Measurements from ENCODE around the gene CRYBB2. TPM values are rescaled to one million over a fixed set of nuclear protein-coding genes. Genes with fewer than 3 reads are reported as not detected.
"Not testable (repeated sequence)": the region's sequence is repeated elsewhere in the genome, so short reads cannot be mapped to it uniquely, and the experiment has no call there.

CRYBB2 gene
- total and polyA plus RNA-seq, 2 experiments from 2014 or later = 0.37 TPM; not detected in 1

- not testable (repeated sequence) for H4K20me1 ChIP-seq (ENCODE audit: insufficient read depth, poor library complexity, severe bottlenecking); H2AFZ ChIP-seq; H3K27me3 ChIP-seq; H3K36me3 ChIP-seq (replicated peaks; ENCODE audit: insufficient read depth, low read depth); DNase-seq (ENCODE audit: low spot score); H3K4me3 ChIP-seq; H3K27ac ChIP-seq; H3K4me1 ChIP-seq (ENCODE audit: insufficient read depth); H3K9me3 ChIP-seq (ENCODE audit: low read depth); H3K4me2 ChIP-seq; H3K9me2 ChIP-seq (replicated peaks; ENCODE audit: insufficient read depth); H3K79me2 ChIP-seq
- 75% methylated on average over 1 of the region's 1 CpG for WGBS (ENCODE audit: low lambda C conversion rate, missing lambda C conversion rate)
Observed at GRCh38 chr22:25268902-25269301, 49.5 kb downstream of the CRYBB2 start.

GRCh38 chr22:25270061-25270460, 50.6 kb downstream of the CRYBB2 start:
- H4K20me1 ChIP-seq (ENCODE audit: insufficient read depth, poor library complexity, severe bottlenecking); H3K4me2 ChIP-seq; H3K27me3 ChIP-seq; H3K4me1 ChIP-seq (ENCODE audit: insufficient read depth); H3K36me3 ChIP-seq (replicated peaks; ENCODE audit: insufficient read depth, low read depth); H3K27ac ChIP-seq; H3K9me2 ChIP-seq (replicated peaks; ENCODE audit: insufficient read depth); H3K9me3 ChIP-seq (ENCODE audit: low read depth); H3K4me3 ChIP-seq; DNase-seq (ENCODE audit: low spot score); H2AFZ ChIP-seq; H3K79me2 ChIP-seq: not testable (repeated sequence)
- WGBS (ENCODE audit: low lambda C conversion rate, missing lambda C conversion rate) = 54% methylated on average over 2 of the region's 2 CpGs

GRCh38 chr22:25273231-25273630, 53.8 kb downstream of the CRYBB2 start:
- H4K20me1 ChIP-seq (ENCODE audit: insufficient read depth, poor library complexity, severe bottlenecking); H3K4me3 ChIP-seq; H3K9me2 ChIP-seq (replicated peaks; ENCODE audit: insufficient read depth); H3K4me2 ChIP-seq; H2AFZ ChIP-seq; H3K27ac ChIP-seq; H3K9me3 ChIP-seq (ENCODE audit: low read depth); H3K79me2 ChIP-seq; H3K4me1 ChIP-seq (ENCODE audit: insufficient read depth); H3K36me3 ChIP-seq (replicated peaks; ENCODE audit: insufficient read depth, low read depth); H3K27me3 ChIP-seq; DNase-seq (ENCODE audit: low spot score): not testable (repeated sequence)
- WGBS (ENCODE audit: low lambda C conversion rate, missing lambda C conversion rate) = 84% methylated on average over 4 of the region's 4 CpGs

- H3K4me2 ChIP-seq; H3K27me3 ChIP-seq; H3K27ac ChIP-seq; H3K4me3 ChIP-seq; H3K79me2 ChIP-seq; H4K20me1 ChIP-seq (ENCODE audit: insufficient read depth, poor library complexity, severe bottlenecking); H3K9me2 ChIP-seq (replicated peaks; ENCODE audit: insufficient read depth); H3K9me3 ChIP-seq (ENCODE audit: low read depth); DNase-seq (ENCODE audit: low spot score); H3K4me1 ChIP-seq (ENCODE audit: insufficient read depth); H3K36me3 ChIP-seq (replicated peaks; ENCODE audit: insufficient read depth, low read depth); H2AFZ ChIP-seq: not testable (repeated sequence)
- 91% methylated on average over 3 of the region's 3 CpGs for WGBS (ENCODE audit: low lambda C conversion rate, missing lambda C conversion rate)
Observed at GRCh38 chr22:25273928-25274327, 54.5 kb downstream of the CRYBB2 start.

GRCh38 chr22:25280118-25280517, 60.7 kb downstream of the CRYBB2 start:
- H3K36me3 ChIP-seq (replicated peaks; ENCODE audit: insufficient read depth, low read depth); H3K79me2 ChIP-seq; H2AFZ ChIP-seq; H3K9me2 ChIP-seq (replicated peaks; ENCODE audit: insufficient read depth); H3K9me3 ChIP-seq (ENCODE audit: low read depth); DNase-seq (ENCODE audit: low spot score); H3K4me2 ChIP-seq; H3K4me3 ChIP-seq; H3K27ac ChIP-seq; H3K4me1 ChIP-seq (ENCODE audit: insufficient read depth); H4K20me1 ChIP-seq (ENCODE audit: insufficient read depth, poor library complexity, severe bottlenecking): not testable (repeated sequence)
- H3K27me3 ChIP-seq = peaks cover 68% of the 10 kb centered on the region
- WGBS (ENCODE audit: low lambda C conversion rate, missing lambda C conversion rate) = 89% methylated on average over 2 of the region's 2 CpGs

Small RNAs within 50 kb of the gene (small RNA-seq; reads per million reads assigned to genes)
- not detected for gene Z99916.2

Other genes starting within 250 kb of the CRYBB2 start
- not detected in 2 replicates for gene CRYBB3, start 19.8 kb upstream of the CRYBB2 start, total RNA-seq
- gene CRYBB3, start 19.8 kb upstream of the CRYBB2 start, polyA plus RNA-seq = not detected in 2 replicates

All from hepatocyte (in vitro differentiated cells).